ELR (cell line): Measurements from ENCODE around the gene NFATC2.

Source experiments
- DNase-seq: peaks from one replicate; pipeline ENCODE4 v3.0.0-alpha.2; 2015; ENCODE audit warnings: low read depth

NFATC2 gene

GRCh38 chr20:51450984-51451383 is 91.5 kb downstream of the NFATC2 start:
- DNase-seq = no peak

DNA sequence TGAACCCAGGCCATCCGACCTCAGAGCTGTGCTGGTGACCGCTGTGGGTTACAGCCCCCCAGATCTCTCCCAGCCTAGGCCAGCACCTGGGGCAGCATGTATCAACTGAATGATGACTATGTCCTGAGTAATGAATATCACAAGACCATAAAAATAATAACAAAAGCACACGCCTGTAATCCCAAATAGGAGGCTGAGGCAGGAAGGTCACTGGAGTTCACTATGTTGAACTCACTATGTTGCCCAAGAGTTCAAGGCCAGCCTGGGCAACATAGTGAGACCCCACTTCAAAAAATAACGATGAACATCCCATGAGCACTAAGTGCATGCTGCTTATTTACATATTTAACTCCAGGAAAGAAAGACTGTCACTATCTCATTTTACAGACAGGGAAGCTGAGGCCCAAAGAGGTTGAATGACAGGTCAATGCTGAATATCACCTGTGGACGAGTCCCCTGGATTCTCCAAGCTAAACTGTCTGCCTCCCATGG is 92.3 kb downstream of the NFATC2 start:
- DNase-seq = peak; percentile 75

DNA sequence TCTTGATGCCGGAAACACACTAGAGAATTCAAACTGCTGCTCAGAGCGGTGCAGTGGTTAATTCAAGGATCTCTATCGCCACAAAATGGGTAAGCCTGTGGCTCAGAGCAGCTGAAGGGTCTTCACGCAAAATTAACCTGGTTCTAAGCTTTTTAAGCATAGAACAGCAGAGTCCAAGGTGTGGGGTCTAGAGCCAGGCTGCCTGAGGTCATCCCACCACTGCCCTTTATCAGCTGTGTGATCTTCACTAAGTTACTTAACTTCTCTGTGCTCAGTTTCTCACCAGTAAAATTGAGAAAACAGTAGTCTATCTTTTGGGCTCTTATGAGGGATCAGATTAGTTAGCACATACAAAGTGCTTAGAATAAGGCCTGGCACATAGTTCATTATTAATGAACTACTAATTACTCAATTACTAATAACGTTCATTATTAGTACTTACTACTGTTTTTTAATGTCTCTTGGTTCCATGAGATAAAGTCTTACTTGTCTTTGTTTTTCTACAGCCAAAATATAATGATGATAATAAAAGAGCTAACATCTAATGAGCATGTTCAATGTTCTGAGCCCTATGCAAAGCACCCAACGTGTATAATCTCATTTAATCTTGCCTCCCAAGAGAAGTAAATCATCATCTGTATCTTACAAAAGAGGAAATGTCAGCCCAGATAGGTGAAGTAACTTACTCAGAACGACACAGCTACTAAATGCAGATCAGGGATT is 92.9 kb downstream of the NFATC2 start:
- DNase-seq = no peak

DNA sequence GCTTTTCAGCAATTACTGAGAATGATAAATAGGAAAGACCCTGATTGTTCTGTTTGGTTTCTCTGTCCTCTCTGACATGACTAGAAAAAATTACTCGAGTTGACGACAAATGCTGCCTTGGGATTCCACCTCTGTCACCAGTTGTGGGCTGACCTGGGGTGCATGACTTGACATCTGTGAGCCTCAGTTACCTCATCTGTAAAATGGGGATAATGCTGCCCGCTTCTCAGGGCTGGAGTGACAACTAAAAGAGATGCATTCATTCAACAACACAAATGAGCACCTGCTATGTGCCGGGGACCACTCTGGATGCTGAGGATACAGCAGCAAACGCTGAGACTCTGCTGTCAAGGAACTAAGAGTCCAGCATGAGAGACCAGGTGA is 94.8 kb downstream of the NFATC2 start:
- no peak for DNase-seq

DNA sequence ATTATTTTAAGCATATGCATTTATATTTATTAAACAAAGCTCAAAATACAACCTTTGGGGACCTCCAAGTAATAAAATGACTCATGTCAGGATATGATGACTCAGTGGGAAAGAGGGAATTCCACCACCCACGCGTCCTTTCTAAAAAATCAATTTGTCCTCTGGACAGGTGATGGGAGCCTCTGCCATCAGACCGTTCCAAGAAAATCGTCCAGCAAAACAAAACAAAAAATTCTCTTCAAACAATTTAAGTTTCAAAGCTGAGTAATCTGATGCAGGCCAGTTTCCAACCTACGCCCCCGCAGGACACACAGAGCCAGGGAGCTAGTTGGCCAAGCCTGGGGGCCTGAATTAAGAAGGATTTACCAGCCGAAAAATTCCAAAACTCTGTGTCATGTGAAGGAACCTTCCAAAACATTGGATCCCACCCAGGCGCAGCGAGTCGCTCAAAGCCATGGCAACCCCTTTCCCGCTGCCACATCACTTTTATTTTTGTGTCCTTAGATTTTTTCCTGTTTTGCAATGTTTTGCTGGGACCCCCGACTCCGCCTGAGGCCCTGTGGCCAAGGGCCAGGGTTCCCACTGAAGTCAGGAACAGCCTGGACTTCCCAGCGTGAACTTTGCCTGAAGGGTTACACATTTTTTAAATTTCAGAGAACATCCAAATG is 95.3 kb downstream of the NFATC2 start:
- DNase-seq = peak; percentile 100

GRCh38 chr20:51446656-51447055 is 95.9 kb downstream of the NFATC2 start:
- peak; percentile 98 for DNase-seq

GRCh38 chr20:51446230-51446629 is 96.3 kb downstream of the NFATC2 start:
- no peak for DNase-seq

- no peak for DNase-seq
Measured at GRCh38 chr20:51445591-51445990, 96.9 kb downstream of the NFATC2 start.

DNA sequence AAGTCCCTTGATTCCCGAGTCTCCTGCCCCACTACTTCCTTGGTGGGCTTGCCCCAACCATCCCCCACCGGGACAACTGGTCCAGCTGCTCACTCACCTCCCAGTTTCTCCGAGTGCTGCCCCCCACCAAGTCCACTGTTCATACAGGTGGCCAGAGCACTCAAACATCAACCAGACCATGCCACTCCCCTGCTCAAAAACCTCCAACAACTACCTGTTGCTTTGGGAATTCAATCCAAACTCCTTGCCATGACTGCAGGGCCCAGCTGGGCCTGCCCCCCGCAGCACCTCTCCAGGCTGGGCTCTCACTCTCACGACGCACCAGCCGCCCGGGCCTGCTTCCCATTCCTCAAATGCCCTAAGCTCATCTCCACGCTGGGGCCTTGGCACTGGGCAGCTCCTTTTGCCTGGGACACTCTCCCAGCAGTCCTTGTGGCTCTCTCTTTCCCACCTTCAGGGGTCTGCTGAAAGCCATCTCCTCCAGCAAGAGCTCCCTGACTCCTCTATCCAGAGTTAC is 97.5 kb downstream of the NFATC2 start:
- no peak for DNase-seq

GRCh38 chr20:51444467-51444866 is 98.1 kb downstream of the NFATC2 start:
- DNase-seq = no peak

DNA sequence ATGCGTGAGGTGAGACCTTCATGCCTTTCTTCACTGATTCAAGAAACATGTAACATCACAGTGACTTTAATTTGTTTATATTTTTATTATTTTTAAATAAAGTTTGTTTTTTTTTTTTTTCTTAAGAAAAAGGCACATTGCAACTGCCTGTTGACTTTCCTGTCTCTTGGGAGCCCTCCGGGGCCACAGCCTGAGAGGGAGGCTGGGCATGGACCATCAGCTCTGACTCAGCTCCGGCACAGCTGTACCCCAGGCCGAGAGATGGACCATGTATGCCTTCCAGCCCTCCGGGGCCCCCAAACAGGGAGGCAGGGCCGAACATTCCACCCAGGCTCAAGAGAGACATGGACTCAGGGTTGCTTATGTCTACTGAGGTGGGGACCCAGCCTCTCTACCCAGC is 99.9 kb downstream of the NFATC2 start:
- no peak for DNase-seq

- no peak for DNase-seq
Measured at GRCh38 chr20:51440589-51440988, 101.9 kb downstream of the NFATC2 start.

DNA sequence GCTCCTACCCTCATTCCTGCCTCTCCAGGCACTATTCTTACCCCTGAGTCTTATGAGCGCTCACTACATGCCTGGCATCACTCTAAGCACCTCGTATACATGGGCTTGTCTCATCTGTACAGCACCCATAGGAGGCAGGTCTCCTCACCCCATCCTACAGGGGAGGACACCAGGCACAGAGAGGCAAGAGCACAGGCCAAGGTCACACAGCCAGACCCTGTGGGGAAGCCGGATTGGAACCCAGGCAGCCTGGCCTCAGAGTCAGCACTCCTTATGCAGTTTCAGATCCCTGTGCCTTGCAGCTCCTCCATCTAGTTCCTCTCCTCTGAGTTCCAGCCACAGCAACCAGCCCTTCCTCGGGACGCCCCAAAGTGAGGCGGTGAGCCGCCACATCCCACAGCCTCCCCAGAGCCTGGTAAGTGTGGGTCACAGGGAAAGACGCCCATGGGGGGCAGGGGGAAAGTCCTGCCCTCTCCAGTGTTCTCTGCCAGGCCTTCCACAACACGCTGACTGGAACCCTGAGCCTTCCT is 103.3 kb downstream of the NFATC2 start:
- DNase-seq = no peak

DNA sequence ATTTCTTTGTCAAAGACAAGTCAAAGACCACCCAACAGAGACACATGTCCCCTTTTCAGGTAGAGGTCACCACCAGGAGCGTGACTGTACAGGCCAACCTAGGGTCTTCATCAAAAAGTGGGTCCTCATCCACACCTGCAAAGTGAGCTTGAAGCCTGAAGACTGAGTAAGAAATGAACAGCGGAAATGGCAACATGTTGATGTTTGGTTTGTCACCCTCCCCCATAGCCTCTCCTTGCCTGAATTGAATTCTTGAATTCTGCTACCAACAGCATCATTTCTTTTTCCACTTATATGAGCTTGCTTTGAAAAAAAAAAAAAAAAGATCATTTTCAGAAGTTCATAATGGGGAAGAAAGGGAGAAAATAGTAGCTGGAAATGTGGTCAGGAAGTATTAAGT is 104.4 kb downstream of the NFATC2 start:
- DNase-seq = no peak

- no peak for DNase-seq
Measured at GRCh38 chr20:51437182-51437924, 105.2 kb downstream of the NFATC2 start.

- peak; percentile 96 for DNase-seq
Measured at GRCh38 chr20:51434580-51435247, 107.8 kb downstream of the NFATC2 start.

DNA sequence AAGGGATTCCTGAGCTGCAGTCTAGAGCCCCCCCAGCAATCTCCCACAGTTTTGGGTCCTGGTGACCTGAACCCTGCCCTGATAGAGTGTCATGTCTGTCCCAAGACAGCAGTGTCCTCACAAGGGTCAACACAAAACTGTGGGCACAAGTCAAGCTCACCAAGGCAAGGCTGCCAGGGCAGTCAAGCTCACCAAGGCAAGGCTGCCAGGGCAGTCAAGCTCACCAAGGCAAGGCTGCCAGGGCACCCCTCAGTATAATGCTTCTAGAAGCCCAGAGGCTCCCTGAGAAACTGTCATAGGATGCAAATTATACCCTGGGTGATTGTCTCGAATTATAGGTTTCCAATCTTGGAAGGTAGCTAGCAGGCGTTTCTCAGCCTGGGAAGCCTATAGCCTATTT is 108.5 kb downstream of the NFATC2 start:
- DNase-seq = no peak

DNA sequence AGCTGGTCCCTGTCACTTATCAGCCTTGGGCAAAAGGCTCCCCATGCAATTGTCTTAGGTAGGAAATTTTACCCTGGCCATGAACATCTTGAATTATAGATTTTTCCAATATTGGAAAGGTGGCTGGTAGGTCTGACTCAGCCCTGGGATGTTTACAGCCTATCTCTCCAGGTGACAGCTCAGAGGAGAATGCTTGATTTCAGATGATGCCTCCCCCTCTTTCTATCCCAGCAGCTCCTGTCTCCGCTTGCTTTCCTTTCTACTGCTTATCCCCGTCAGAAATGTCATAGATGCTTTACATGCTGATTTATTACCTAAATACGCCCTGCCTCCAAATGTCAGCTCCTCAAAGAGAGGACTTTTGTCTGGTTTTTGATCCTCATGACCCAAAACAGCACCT is 109.6 kb downstream of the NFATC2 start:
- no peak for DNase-seq

- no peak for DNase-seq
Measured at GRCh38 chr20:51432251-51432784, 110.2 kb downstream of the NFATC2 start.

GRCh38 chr20:51431321-51431720 is 111.2 kb downstream of the NFATC2 start:
- no peak for DNase-seq

GRCh38 chr20:51430198-51430950 is 112.1 kb downstream of the NFATC2 start:
- DNase-seq = no peak
